Activated gamma-delta T cell treated with Interleukin-2 at 50 U/mL for 16 hours (primary cell): ENCODE data around the gene MAP2K5.

Experiments
- DNase-seq: peaks from one replicate; pipeline ENCODE4 v3.0.0-alpha.2; 2020

The MAP2K5 gene

DNA sequence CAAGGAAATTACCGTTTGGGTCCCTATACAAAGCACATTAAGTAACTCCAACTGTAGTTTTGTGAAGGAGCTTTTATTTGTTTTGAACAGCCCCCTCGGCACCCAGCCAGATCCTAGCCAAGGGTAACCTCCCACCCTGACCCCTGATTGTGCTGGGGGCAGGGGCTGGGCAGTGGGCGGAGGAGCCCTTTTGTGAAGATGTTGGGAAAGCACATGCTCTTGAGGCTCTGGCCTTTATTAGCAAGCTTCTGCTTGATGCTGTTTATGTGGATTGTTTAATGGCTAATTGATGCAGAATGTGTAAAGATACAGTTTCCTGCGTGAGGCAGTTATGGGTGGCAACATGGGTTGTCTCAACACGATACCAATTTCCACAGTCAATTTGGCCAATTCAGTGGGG lies 136.5 kb downstream of the MAP2K5 start:
- DNase-seq = no peak

DNA sequence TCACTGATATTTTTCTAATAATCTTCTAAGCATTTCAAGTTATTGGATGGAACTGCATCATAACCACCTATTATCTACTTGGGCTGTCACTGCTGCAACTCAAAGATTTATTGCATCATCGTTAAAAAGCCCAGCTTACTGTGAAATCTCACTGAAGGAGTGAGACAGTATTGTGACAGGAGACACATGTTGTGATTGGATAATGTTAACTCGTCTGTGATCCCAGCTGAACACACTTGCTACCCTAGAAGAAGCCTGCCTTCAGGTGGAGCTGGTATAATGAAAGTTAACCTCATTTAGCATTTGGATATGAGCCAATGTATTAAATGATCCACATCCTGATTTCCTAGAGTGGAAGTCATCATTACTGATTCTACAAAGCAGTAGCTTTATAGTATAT lies 138.1 kb downstream of the MAP2K5 start:
- no peak for DNase-seq

DNA sequence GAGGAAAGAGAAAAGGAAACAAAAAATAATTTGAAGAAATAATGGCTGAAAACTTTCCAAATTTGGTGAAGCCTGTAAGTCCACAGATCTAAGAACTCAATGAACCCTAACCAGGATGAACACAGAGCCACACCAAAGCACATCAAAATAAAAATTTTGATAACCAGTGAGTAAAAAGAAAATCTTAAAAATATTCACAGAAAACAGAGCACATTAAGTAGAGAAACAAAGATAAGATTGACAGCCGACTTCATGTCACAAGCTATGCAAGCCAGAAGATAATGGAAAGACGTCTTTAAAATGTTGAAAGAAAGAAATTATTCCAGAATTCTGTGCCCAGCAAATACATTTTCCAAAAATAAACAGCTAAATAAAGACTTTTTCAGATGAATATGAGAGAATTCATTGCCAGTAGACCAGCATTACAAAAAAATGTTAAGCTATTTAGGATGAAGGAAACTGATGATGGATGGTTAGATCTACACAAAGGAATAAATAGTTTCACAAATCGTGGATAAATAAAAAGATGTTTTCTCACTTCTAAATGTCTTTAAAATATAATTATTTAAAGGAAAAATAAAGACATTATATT lies 142.6 kb downstream of the MAP2K5 start:
- DNase-seq = no peak

DNA sequence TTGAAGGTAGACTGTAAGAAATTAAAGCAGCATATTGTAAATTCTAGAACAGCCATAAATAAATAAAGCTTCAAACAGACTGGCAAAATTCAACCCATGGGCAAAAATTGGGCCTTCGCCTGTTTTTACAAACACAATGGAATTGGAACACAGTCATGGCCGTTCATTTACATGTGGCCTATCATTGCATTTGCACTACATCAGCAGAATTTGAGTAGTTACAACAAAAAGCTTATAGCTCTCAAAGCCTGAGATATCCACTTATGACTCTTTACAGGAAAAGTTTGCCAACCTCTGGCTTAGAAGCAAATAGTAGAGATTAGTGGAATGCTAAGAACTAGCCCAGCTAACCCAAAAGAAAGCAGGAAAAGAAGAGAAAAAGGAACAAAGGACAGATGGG lies 143.2 kb downstream of the MAP2K5 start:
- no peak for DNase-seq

DNA sequence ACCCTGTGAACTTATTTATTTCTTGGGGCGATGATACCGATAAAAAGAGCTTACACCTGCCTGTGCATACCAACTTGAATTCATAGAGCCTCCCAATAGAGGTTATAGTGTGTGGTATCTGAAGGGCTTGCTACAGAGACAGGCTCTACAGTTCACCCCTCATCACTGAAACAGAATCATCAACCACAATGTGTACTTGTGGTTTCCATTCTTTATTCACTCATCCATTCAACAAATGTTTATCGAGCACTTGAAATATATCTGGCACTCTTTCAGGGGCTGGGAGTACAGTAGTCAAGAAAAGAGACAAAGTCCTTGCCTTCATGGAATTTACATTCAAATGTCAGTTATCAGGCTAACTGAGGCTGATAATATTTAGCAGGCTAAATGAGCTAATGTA lies 148.4 kb downstream of the MAP2K5 start:
- no peak for DNase-seq

DNA sequence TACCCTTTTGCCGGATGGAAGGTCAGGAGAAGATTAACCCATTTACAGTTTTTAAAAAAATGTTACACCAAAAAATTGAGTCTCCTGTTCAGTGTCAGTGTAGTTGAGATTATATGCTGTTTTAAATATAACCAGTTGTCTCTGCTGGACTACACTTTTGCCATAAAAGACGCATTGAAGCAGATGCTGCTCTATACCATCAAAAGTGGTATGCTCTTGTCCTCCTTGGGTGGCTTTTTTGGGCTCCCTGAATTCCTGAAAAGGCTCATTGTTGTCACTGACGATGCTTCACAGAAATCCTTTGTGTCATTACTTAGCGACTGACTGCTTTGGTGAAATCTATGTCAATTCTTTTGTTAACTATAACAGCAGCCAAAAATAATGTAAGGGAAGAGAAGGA lies 148.9 kb downstream of the MAP2K5 start:
- DNase-seq = no peak

DNA sequence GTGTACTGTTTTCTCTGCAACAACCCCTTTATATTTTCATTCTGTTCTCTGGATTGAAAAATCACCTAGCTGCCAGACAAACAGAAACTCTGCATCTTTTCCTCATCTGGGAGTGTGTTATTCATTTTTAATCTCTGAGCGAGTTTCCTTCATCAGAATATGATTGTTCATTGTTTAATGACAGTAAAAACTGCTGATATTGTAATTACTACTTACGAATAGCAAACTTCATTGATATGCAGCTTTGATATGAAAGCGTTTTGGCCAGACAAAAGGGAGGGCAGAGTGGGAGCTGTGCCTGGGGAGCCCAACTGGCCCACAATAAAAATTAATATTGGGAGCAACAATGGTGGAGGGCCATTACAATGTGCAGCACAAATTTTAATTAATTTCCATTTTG lies 150.1 kb downstream of the MAP2K5 start:
- no peak for DNase-seq

DNA sequence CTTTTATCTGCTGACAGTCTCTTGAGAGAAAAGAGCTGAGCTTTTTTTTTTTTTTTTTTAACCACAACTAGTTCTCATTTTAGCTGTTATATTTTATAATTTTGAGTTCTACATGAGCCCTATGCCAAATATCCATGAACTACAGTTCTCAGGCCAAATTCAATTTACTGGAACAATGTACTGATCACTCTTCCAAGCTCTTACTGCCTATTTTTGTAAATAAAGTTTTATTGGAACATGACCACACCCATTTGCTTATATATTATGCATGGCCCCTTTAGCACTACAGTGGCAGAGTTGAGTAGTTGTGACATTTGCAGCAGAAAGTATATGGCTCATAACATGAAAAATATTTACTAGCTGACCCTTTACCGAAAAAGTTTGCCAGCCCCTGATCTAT lies 153.6 kb downstream of the MAP2K5 start:
- no peak for DNase-seq

DNA sequence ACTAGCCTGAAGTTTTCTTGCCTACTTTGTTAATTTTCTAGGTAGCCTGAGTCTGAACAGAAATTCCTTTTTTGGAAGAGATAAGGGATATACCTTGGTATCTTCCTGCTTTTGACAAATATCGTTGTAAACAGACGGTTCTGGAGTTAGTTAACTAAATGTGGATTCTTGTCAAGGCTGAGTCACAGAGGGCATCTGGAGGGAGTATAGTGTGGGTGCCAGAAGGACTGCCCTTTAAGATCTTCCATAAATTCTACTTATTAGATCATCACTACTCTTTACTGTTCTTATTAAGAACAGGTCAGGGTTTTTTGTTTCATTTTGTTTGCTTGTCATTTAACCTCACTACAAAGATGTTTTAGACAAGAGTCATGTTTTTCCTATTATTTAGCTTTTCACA lies 157.5 kb downstream of the MAP2K5 start:
- no peak for DNase-seq

DNA sequence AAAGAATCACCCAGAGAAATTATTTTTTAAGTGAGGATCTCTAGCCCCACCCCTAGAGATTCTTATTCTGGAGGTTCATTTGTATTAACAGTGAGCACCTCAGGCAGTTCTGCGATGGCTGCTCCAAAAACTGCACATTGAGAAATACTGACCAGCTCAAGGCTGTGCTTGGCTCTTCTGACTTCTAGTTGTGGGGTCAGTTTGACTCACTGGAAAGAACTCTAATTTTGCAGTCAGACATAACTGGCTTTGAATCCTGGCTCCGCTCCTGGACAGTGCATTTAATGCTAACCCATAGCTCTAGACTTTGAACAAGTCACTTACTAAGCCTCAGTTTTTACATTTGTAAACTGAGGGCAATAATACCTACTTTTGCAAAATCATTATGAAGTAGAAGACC lies 159.2 kb downstream of the MAP2K5 start:
- no peak for DNase-seq

DNA sequence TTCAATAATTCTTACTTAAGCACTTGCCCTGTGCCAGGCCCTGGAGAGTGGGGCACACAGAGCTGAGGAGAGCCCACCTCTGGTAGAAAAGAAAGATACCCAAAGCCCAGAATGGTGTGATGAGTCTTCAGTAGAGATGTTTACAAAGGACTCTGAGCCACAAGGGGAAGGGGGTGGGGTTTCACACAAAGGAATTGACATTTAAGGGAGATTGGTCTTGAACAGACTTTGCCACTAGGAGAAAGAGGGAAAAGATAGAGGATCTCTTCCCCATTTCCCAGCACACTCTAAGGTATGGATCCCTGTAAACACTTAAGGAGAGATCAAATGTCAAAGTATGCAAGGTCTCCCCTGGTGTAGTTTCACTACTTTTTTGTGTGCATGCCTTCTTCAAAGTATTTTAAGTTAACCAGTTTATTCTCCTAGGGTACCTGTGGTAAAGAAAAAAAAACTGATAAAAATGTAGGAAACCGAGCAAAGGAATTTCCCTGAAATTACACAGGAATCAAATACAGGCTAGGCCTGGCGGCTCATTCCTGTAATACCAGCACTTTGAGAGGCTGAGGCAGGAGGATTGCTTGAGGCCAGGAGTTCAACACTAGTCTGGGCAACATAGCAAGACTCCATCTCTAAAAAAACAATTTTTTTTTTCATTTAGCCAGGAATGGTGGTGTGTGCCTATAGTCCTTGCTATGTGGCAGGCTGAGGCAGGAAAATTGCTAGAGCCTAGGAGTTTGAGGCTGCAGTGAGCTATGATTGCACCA lies 165.2 kb downstream of the MAP2K5 start:
- no peak for DNase-seq

DNA sequence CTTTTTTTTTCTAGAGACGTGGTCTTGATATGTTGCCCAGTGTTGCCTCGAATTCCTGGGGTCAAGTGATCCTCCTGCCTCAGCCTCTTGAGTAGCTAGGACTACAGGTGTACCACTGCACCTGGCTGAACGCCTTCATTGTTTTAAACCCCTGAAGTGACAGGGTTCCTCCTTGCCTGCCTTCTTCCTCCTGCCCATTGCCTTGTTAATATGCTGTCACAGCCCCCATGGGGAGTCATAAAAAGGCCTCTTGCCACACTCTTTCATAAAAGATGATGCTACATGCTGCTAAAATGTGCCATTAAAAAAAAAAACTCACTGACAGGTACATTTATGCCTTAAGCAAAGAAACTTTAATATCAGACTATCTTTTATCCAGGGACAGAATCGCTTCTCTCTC lies 166.0 kb downstream of the MAP2K5 start:
- DNase-seq = no peak

DNA sequence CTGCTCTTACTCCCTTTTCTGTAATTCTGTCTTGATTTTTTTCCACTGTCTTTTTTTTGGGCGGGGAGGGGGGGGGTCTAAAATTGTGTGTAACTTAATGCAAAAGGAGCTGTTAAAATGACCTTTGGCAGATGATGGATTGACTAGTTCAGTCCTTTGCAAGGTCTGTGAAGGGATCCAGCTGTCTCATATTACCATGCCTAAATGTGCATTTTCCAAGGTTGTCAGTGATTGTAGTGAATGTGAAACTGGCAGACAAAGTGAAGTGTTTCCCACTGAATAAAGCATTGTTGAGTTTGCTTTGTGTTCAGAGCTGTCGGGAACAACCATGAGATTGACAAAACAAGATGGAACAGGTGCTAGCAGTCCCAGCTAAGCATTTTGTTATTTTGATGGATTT lies 172.7 kb downstream of the MAP2K5 start:
- no peak for DNase-seq

DNA sequence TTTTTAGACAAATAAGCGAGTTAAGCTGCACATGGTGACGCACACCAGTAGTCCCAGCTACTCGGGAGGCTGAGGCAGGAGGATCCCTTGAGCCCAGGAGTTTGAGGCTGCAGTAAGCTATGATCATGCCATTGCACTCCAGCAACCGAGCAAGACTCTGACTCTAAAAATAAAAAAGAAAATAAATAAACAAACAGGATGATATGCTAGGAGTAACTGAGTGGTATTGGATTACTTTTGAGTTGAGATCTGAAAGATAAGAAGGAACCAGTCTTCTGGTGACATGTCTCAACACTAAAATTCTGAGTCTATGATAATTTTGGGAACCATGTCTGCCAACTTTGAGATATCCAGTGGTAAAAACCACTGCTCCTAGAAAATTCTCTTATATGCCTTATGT lies 173.7 kb downstream of the MAP2K5 start:
- no peak for DNase-seq

DNA sequence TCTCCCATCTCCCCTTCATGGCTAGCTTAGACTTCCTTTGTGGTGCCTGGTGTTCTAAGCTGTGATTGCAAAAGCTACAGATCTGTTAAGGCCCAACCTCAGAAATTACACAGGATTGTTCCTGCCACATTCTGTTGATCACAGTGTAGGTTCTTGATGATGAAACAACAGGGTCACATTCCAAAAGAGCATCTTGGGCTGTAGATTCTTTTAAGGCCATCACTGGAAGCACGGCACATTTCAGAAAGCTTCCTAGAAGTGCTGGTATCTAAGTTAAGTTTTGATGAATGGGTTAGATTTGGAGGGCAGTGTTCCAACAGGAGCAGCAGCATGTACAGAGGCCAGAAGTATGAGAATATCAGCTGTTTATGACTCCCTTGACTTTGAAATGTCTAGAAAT lies 175.3 kb downstream of the MAP2K5 start:
- DNase-seq = no peak

DNA sequence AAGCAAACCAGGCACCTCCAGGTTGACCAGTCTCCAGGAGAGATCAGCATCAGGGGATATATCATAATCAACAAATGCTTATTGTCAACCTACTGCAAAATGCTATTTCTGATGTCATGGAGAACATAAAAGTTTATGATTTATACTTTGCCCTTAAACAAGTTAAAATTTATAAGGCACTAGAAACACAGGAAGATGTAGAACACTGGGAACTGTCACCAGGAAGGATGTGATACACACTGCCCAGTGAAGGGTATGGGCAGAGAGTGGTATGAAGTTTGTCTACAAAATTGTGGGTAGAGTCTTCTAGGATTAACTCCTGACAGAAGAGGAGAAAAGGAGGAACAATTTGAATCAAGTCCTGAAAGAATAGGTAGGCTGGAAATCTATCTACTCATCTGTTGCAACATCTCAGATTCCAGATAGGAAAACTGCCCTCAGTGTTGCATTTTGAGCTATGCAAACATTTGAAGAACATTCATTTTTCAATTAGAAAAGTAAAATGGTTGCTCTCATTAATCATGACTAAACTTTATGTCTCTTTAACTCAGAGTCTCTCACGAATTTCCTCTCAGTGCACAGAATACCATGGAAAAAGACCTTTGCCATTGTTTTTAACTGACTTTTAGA lies 176.9 kb downstream of the MAP2K5 start:
- DNase-seq = no peak

DNA sequence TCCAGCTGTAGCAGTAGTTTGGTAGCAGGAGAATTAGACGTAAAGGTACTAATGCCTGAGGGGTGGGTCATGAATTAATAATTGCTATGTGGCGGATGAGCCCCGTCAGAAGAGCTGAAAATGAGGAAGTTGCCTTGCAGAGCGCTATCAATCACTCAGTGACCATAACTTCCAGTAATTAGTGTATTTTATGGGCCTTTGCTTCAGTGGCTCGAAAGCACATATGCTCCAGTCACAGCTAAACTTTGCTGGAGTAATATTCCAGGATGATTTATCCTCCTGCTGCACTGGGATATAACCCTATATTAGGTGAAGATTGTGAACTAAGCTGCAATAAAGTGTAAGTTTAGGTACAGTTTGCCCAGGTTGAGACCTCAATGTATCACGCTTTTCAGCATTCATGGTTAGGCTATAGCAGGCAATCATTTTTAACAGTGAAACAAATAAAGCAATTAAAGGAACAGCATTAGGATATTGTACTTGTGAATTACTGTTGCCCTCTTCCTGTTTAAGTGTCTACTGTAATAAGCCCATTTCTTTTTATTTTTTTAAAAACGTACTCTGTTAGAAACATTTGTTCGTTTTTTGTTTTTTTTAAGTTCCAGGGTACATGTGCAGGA lies 178.2 kb downstream of the MAP2K5 start:
- DNase-seq = no peak

DNA sequence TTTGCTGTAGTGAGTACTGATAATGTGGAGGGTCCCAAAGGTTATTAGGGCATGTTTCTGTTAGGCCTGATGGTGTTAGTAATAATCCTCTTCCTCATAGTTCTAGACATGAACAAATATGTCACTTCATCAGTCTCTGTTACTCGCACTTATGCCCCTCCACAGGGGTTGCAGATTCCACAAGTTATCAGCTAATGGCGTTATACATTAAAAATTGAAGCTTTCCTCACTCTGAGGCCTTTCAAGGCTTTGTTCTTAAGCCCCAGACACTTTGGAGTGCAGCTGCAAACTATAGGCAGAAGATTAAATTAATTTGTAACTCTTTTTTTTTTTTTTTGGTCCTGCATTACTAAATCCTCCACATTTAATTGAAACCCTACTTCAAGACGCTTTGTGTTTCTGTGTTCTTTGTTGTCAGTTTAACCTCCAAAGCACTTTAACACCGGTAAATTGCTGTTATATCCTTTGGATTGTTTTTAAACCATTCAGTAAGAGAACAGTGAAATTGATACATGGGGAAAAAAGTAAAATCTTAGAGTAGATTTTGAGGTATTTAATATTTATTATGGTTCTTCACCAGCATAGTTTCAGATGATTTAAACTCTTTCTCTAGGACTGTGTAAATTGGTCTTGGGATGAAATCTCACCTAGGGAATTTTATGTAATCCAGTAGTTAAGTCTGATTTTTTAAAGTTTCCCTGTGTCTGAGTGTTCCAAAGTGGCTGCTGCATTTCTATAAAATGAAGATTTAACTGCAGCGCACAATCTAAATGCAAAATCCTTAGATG lies 179.7 kb downstream of the MAP2K5 start:
- no peak for DNase-seq

DNA sequence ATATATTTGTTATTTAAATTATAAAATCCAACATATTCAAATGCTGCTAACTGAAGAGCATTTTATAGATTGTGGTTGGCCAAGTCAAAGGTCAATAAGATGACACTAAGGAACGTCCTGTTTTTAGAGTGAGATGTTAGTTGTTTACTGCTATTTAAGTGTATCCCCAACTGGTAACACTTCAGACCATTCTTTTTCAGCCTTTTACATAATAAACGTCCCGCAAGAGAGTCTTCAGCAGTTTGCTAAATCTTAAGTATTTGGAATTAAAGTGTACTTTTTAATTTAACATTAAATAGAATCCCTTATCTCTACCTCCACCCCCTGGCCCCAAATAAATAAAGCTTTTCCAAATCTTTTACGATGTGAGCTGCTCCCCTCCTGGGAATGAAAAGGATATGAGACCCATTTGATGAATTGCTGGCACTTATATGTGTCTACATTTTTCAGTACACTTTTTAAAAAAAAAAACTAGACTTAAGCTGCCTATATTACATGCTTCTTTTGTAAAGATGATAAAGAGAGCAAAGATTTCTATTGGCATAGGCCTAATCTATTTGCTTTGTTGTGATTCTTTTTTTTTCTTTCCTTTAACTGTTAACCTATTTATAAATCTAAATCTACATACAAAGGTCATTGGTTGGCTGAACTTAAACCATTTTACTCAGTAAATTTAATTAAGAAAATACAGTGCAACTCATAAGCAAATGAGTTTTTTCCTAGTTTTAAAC lies 181.0 kb downstream of the MAP2K5 start:
- no peak for DNase-seq

DNA sequence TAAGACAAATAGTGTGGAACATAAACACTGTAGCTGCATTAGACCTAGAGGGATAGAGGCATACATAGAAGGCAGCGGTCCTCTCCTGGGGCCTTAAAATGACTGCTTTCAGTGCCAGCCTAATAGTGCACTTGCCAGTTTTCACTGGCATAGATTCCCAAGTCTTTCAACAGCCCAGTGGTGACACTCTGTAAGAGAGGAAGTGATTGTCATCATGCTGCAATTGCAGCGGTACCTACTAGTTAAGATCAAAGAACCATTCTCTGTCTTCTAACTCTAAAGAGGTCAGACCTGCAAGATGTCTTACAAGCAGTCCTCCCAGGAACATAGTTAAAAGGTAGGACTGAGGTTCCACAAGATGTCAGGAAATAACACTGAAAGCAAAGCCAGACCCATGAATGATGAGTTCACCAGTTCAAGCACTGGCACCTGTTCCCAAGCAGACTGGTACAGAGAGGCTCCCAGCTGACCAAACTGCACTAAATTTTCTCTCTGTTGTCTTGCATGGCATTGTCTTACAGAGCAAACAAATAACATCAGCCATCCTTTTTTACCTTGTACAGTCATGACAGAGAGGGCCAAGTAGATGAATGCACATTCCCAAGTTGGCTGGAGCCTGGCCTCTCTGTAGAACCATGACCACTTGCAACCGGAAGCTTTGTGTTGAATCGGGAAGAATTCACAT lies 182.3 kb downstream of the MAP2K5 start:
- DNase-seq = no peak

DNA sequence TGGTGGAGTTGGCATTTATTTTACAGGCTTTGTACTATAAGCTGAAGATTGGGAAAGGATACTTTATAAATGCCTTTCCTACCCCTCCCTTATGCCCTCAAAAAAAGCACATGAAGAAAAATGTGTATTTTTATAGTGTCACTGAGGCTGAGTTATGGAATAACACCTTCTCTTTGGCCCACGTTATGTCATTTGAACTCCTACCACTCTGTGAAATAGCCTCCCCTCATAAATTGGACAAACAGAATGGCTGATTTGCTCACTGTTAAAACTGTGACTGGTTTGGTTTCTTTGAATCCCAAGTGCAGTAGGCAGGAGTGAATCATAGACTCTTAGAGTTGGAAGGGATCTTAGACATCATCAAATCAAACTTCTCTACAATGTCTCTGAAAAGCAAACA lies 187.6 kb downstream of the MAP2K5 start:
- DNase-seq = no peak
